K562 (cell line): ENCODE measurements around the gene TMEM217. TPM values are rescaled to one million over a fixed set of nuclear protein-coding genes. Genes with fewer than 3 reads are reported as not detected.

Source experiments
- ATF1 ChIP-seq, 2 experiments: fragments of 450-650 bp in 1 of 2; IDR thresholded peaks; 2 replicates each; pipeline ENCODE4 v1.6.1; 2016; ENCODE audit warnings: missing compliant biosample characterization in 1 of 2, missing genetic modification characterization in 1 of 2
- CTBP1 ChIP-seq: fragments of 450-650 bp; IDR thresholded peaks from 2 replicates; pipeline ENCODE4 v1.6.1; 2016; ENCODE audit warnings: borderline replicate concordance
- DPF2 ChIP-seq: fragments of 450-650 bp; IDR thresholded peaks from 2 replicates; pipeline ENCODE4 v1.6.1; 2016
- EGR1 ChIP-seq: fragments of 450-650 bp; conservative IDR thresholded peaks from 2 replicates; pipeline ENCODE4 v1.6.1; 2017; ENCODE audit warnings: mild to moderate bottlenecking
- EHMT2 ChIP-seq: fragments of 450-650 bp; IDR thresholded peaks from 2 replicates; pipeline ENCODE4 v1.6.1; 2018; ENCODE audit warnings: antibody characterized with exemption
- KDM5B ChIP-seq: fragments of 200-600 bp; sonication (generic); IDR thresholded peaks from 2 replicates; pipeline ENCODE4 v1.6.1; 2012; ENCODE audit warnings: low read depth, mild to moderate bottlenecking, moderate library complexity, low read length, control low read depth, inconsistent platforms; ENCODE audit not compliant: insufficient replicate concordance
- MAX ChIP-seq: sonication (generic); formaldehyde crosslinking; IDR thresholded peaks from 2 replicates; pipeline ENCODE4 v1.9.0; 2022; ENCODE audit warnings: mild to moderate bottlenecking, missing genetic modification reagents
- NCOA6 ChIP-seq: fragments of 450-650 bp; IDR thresholded peaks from 2 replicates; pipeline ENCODE4 v1.6.1; 2017; ENCODE audit warnings: mild to moderate bottlenecking
- NR4A1 ChIP-seq, 2 experiments: fragments of 250-450 bp in 1 of 2; fragments of 450-650 bp in 1 of 2; sonication (Bioruptor Pico) in 1 of 2; IDR thresholded peaks; 2 replicates each; pipeline versions ENCODE4 v1.4.0 to v1.6.1; 2016 to 2020; ENCODE audit warnings: mild to moderate bottlenecking in 2 of 2, missing compliant biosample characterization in 1 of 2, missing genetic modification characterization in 1 of 2, moderate library complexity in 1 of 2
- PML ChIP-seq: IDR thresholded peaks from 2 replicates; pipeline ENCODE4 v1.6.1; 2012; ENCODE audit warnings: low read length, inconsistent platforms
- PRDM10 ChIP-seq: fragments of 450-650 bp; IDR thresholded peaks from 2 replicates; pipeline ENCODE4 v1.6.1; 2018; ENCODE audit not compliant: partially characterized antibody
- RAD21 ChIP-seq, 2 experiments: fragments of 250-450 bp in 1 of 2; fragments of 450-650 bp in 1 of 2; sonication (Bioruptor Pico) in 1 of 2; formaldehyde crosslinking in 1 of 2; IDR thresholded peaks in 1 of 2; conservative IDR thresholded peaks in 1 of 2; 2 replicates each; pipeline versions ENCODE4 v1.4.0 to v1.8.0; 2020 to 2022; ENCODE audit warnings: mild to moderate bottlenecking in 2 of 2, moderate library complexity in 1 of 2
- TAF9B ChIP-seq: fragments of 450-650 bp; IDR thresholded peaks from 2 replicates; pipeline ENCODE4 v1.6.1; 2018; ENCODE audit warnings: mild to moderate bottlenecking; ENCODE audit not compliant: partially characterized antibody
- TFAP4 ChIP-seq: sonication (generic); formaldehyde crosslinking; IDR thresholded peaks from 2 replicates; pipeline ENCODE4 v1.8.0; 2022; ENCODE audit warnings: missing genetic modification reagents, mild to moderate bottlenecking, moderate library complexity, borderline replicate concordance
- THAP12 ChIP-seq: fragments of 250-450 bp; sonication (Bioruptor Pico); IDR thresholded peaks from 2 replicates; pipeline ENCODE4 v1.9.0; 2021; ENCODE audit warnings: mild to moderate bottlenecking, inconsistent platforms
- ZBTB1 ChIP-seq: sonication (generic); formaldehyde crosslinking; IDR thresholded peaks from 2 replicates; pipeline ENCODE4 v1.8.1; 2023; ENCODE audit warnings: missing genetic modification reagents, low read depth, mild to moderate bottlenecking, borderline replicate concordance
- ZNF311 ChIP-seq: fragments of 250-450 bp; sonication (Bioruptor Pico); IDR thresholded peaks from 2 replicates; pipeline ENCODE4 v1.4.0; 2020; ENCODE audit warnings: mild to moderate bottlenecking, moderate library complexity
- ZNF512 ChIP-seq: IDR thresholded peaks from 2 replicates; pipeline ENCODE4 v1.6.1; 2016; ENCODE audit warnings: missing genetic modification characterization, missing compliant biosample characterization
- polyA plus RNA-seq, 8 experiments: library from polyadenylated mRNA; depleted of rRNA in 4 of 8; stranded (reverse) in 5 of 8; unstranded in 3 of 8; fragments of >200 nt; fragmentation: Nextera tagmentation in 2 of 8; fragmentation: Illumina TruSeq in 1 of 8; extraction: Ambion mirVana in 2 of 8; extraction: Trizol in 1 of 8; gene quantifications; 2 replicates each; pipeline versions ENCODE4 v1.2.1 to v1.2.3, GENCODE V29; 2011 to 2014; ENCODE audit warnings: inconsistent platforms in 1 of 8, missing spikeins in 1 of 8
- total RNA-seq, 7 experiments: library from RNA; depleted of rRNA in 6 of 7; stranded (reverse); fragments of >200 nt in 6 of 7; fragmentation: Illumina TruSeq in 2 of 7; extraction: Trizol in 2 of 7; gene quantifications; 2 replicates each; pipeline versions ENCODE4 v1.2.1 to v1.2.3, GENCODE V29; 2011 to 2021; ENCODE audit warnings: low replicate concordance in 1 of 7

The TMEM217 gene
- total and polyA plus RNA-seq, 9 of the 15 experiments (the other 6 are each of a cell fraction or from before 2014, with no cell fraction given): 1.3 to 8.0 (median 1.9) TPM

- TF ChIP-seq ZBTB1 (CRISPR knock-in tag) (no peak), CTBP1 (peak; percentile 85), KDM5B (no peak), DPF2 (0 out of 2 replicates have a peak, but pooled peaks have one; percentile 20), PML (no peak), EGR1 (peak; percentile 54), TFAP4 (CRISPR knock-in tag) (peak; percentile 83), ZNF512 (tag) (no peak), THAP12 (CRISPR knock-in tag) (no peak), PRDM10 (no peak), RAD21 (CRISPR knock-in tag; conservative IDR thresholded peaks at IDR 0.05 in 1 of 2, IDR thresholded peaks at IDR 0.05 in 1 of 2) (peak; percentile 91 to 98), MAX (peak; percentile 92), ATF1 (CRISPR knock-in tag; IDR thresholded peaks at IDR 0.05) (no peak), ATF1 (tag; IDR thresholded peaks at IDR 0.05) (peak; percentile 66), TAF9B (no peak), ZNF311 (CRISPR knock-in tag) (no peak), EHMT2 (no peak), NR4A1 (CRISPR knock-in tag; IDR thresholded peaks at IDR 0.05) (no peak), NR4A1 (tag; IDR thresholded peaks at IDR 0.05) (no peak), NCOA6 (no peak)
Measured at GRCh38 chr6:37171970-37172812, 85.8 kb downstream of the TMEM217 start (continued).
